GM23338 (cell line): Measurements from ENCODE around the gene PIM3. TPM values are rescaled to one million over a fixed set of nuclear protein-coding genes. Genes with fewer than 3 reads are reported as not detected.

Experiments
- ATAC-seq: fragments of 200-7000 bp; cut with Tn5 transposase; 3 replicates; pipeline ENCODE4 v1.9.1; 2020
- DNase-seq: peaks from one replicate; pipeline ENCODE4 v3.0.0-alpha.2; 2015; ENCODE audit warnings: low spot score
- H2AFZ ChIP-seq: fragments of 200-600 bp; sonication (generic); 2 replicates; pipeline ENCODE4 v1.8.0; 2016; ENCODE audit warnings: antibody characterized with exemption, mild to moderate bottlenecking, moderate library complexity
- H3F3A ChIP-seq: fragments of 200-600 bp; sonication (generic); replicated peaks from 2 replicates; pipeline ENCODE4 v1.8.0; 2017; ENCODE audit warnings: antibody characterized with exemption, mixed run types, low read depth
- H3K27ac ChIP-seq: fragments of 200-600 bp; sonication (generic); 2 replicates; pipeline ENCODE4 v1.6.1; 2016; ENCODE audit warnings: low read depth
- H3K27me3 ChIP-seq: fragments of 200-600 bp; sonication (generic); 2 replicates; pipeline ENCODE4 v1.8.0; 2016; ENCODE audit warnings: mild to moderate bottlenecking, mixed run types, moderate library complexity; ENCODE audit not compliant: insufficient read depth
- H3K36me3 ChIP-seq: fragments of 200-600 bp; sonication (generic); 2 replicates; pipeline ENCODE4 v1.8.0; 2016; ENCODE audit warnings: mild to moderate bottlenecking; ENCODE audit not compliant: insufficient read depth
- H3K4me1 ChIP-seq: fragments of 200-600 bp; sonication (generic); 2 replicates; pipeline ENCODE4 v1.8.0; 2016; ENCODE audit warnings: mild to moderate bottlenecking, moderate library complexity; ENCODE audit not compliant: insufficient read depth
- H3K4me2 ChIP-seq: fragments of 200-600 bp; sonication (generic); 2 replicates; pipeline ENCODE4 v1.7.1; 2017; ENCODE audit warnings: mixed run types
- H3K4me3 ChIP-seq: fragments of 200-600 bp; sonication (generic); 2 replicates; pipeline ENCODE4 v1.6.1; 2016; ENCODE audit warnings: mixed run types
- H3K79me2 ChIP-seq: fragments of 200-600 bp; sonication (generic); replicated peaks from 2 replicates; pipeline ENCODE4 v1.8.0; 2017; ENCODE audit warnings: mild to moderate bottlenecking; ENCODE audit not compliant: insufficient read depth
- H3K9me2 ChIP-seq: fragments of 200-600 bp; sonication (generic); 2 replicates; pipeline ENCODE4 v1.8.0; 2017; ENCODE audit not compliant: insufficient read depth
- H4K20me1 ChIP-seq: fragments of 200-600 bp; sonication (generic); replicated peaks from 2 replicates; pipeline ENCODE4 v1.8.0; 2017; ENCODE audit warnings: mild to moderate bottlenecking; ENCODE audit not compliant: insufficient read depth
- H3K27ac Mint-ChIP-seq: 2 replicates; pipeline ENCODE4 v1.8.0; 2020; ENCODE audit warnings: inconsistent platforms, mild to moderate bottlenecking, moderate library complexity, mixed read lengths
- H3K27me3 Mint-ChIP-seq: 3 replicates; pipeline ENCODE4 v1.8.0; 2022; ENCODE audit warnings: low read depth, mild to moderate bottlenecking, moderate library complexity, mixed read lengths, inconsistent platforms; ENCODE audit not compliant: insufficient read depth, poor library complexity
- H3K36me3 Mint-ChIP-seq: 3 replicates; pipeline ENCODE4 v1.8.0; 2021; ENCODE audit warnings: low read depth, mild to moderate bottlenecking, inconsistent platforms, moderate library complexity, mixed read lengths
- H3K4me1 Mint-ChIP-seq: 3 replicates; pipeline ENCODE4 v1.8.0; 2020; ENCODE audit warnings: mild to moderate bottlenecking, inconsistent platforms, mixed read lengths
- H3K4me3 Mint-ChIP-seq: 3 replicates; pipeline ENCODE4 v1.8.0; 2021; ENCODE audit warnings: moderate library complexity, mild to moderate bottlenecking, inconsistent platforms, mixed read lengths
- H3K9me3 Mint-ChIP-seq: 3 replicates; pipeline ENCODE4 v1.8.0; 2020; ENCODE audit warnings: moderate library complexity, mild to moderate bottlenecking, inconsistent platforms, mixed read lengths
- CREB1 ChIP-seq: fragments of 250-450 bp; sonication (Bioruptor Pico); IDR thresholded peaks from 2 replicates; pipeline ENCODE4 v1.5.0; 2020; ENCODE audit warnings: low read depth, mild to moderate bottlenecking, moderate library complexity
- EZH2 ChIP-seq: fragments of 200-600 bp; sonication (generic); IDR thresholded peaks from one replicate; pipeline ENCODE4 v1.8.0; 2017; ENCODE audit warnings: antibody characterized with exemption, mild to moderate bottlenecking, low read depth; ENCODE audit not compliant: unreplicated experiment
- EZH2phosphoT487 ChIP-seq: fragments of 200-600 bp; sonication (generic); IDR thresholded peaks from one replicate; pipeline ENCODE4 v1.8.1; 2018; ENCODE audit warnings: antibody characterized with exemption; ENCODE audit not compliant: unreplicated experiment
- JUNB ChIP-seq: IDR thresholded peaks from one replicate; pipeline ENCODE4 v1.6.1; 2016; ENCODE audit warnings: antibody characterized with exemption; ENCODE audit not compliant: unreplicated experiment
- NANOG ChIP-seq: IDR thresholded peaks from 2 replicates; pipeline ENCODE4 v1.6.1; 2016; ENCODE audit warnings: antibody characterized with exemption, borderline replicate concordance
- POLR2AphosphoS5 ChIP-seq: IDR thresholded peaks from 2 replicates; pipeline ENCODE4 v1.6.1; 2016; ENCODE audit warnings: antibody characterized with exemption, low read depth
- STAT1 ChIP-seq: IDR thresholded peaks from one replicate; pipeline ENCODE4 v1.6.1; 2016; ENCODE audit warnings: antibody characterized with exemption; ENCODE audit not compliant: unreplicated experiment
- ZNF114 ChIP-seq: fragments of 250-450 bp; sonication (Bioruptor Pico); IDR thresholded peaks from 2 replicates; pipeline ENCODE4 v1.5.0; 2020; ENCODE audit warnings: mild to moderate bottlenecking, moderate library complexity
- ZNF331 ChIP-seq: fragments of 250-450 bp; sonication (Bioruptor Pico); IDR thresholded peaks from 2 replicates; pipeline ENCODE4 v1.5.0; 2020; ENCODE audit warnings: low read depth, mild to moderate bottlenecking, moderate library complexity
- ZNF462 ChIP-seq: fragments of 250-450 bp; sonication (Bioruptor Pico); IDR thresholded peaks from 2 replicates; pipeline ENCODE4 v1.5.0; 2020; ENCODE audit warnings: mild to moderate bottlenecking, moderate library complexity
- polyA plus RNA-seq: library from polyadenylated mRNA; unstranded; fragments of >200 nt; fragmentation: Nextera tagmentation; extraction: Ambion mirVana; gene quantifications from 2 replicates; pipeline ENCODE4 v1.2.1, GENCODE V29; 2016
- total RNA-seq: library from RNA; depleted of rRNA; stranded (reverse); fragments of >200 nt; shearing (Covaris generic); gene quantifications from 2 replicates; pipeline ENCODE4 v1.2.3, GENCODE V29; 2014
- TF ChIP-seq, protein P1 (sequence below): IDR thresholded peaks from 2 replicates; pipeline ENCODE4 v1.6.1; 2016; ENCODE audit warnings: antibody characterized with exemption
- TF ChIP-seq, protein P2 (sequence below): IDR thresholded peaks from one replicate; pipeline ENCODE4 v1.6.1; 2018; ENCODE audit warnings: antibody characterized with exemption; ENCODE audit not compliant: unreplicated experiment
- TF ChIP-seq, protein P3 (sequence below), 2 experiments: fragments of 200-600 bp in 1 of 2; sonication (generic) in 1 of 2; conservative IDR thresholded peaks; 2 replicates each; pipeline versions ENCODE4 v1.5.1 to v1.6.1; 2016 to 2017; ENCODE audit warnings: antibody characterized with exemption in 2 of 2, low read depth in 2 of 2, mild to moderate bottlenecking in 2 of 2, moderate library complexity in 1 of 2

The PIM3 gene
- total and polyA plus RNA-seq, 2 experiments from 2014 or later: 17.7 to 37.3 TPM

DNA sequence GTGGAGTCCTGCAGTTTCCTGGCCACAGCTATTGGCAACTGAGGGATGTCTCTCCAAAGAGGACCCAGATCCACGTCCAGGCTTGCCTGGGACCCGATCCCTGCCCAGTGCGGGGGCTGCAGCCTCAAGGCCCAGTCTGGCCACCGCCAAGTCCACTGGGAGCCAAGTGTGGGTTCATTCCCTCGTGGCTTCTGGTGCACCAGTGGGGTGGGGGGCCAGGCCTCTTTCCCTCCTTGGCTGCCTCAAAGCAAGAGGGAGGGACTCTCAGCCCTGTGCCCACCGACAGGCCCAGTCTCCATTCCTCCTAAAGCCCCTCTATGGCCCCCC is 13.3 kb upstream of the PIM3 start:
- Histone ChIP-seq H2AFZ (peak overlapping the region; percentile 72; the same call in 1 of the 2 replicates), H3K79me2 (no peaks in the 10 kb centered on the region), H3K9me2 (no peaks in the 10 kb centered on the region), H3K36me3 (no peaks in the 10 kb centered on the region), H4K20me1 (no peaks in the 10 kb centered on the region), H3K4me3 (no peak overlapping the region), H3F3A (0 out of 2 replicates have a peak, but pooled peaks cover 2% of the 10 kb centered on the region), H3K4me1 (peaks cover 10% of the 10 kb centered on the region; the same call in 1 of the 2 replicates), H3K4me2 (0 out of 2 replicates have a peak overlapping the region, but pooled peaks have one; percentile 20), H3K27ac (no peak overlapping the region), H3K27me3 (no peaks in the 10 kb centered on the region)
- no peak; the same call in 2 of the 3 replicates for ATAC-seq
- Mint-ChIP-seq H3K4me1 (peaks cover 16% of the 10 kb centered on the region), H3K36me3 (no peaks in the 10 kb centered on the region), H3K27me3 (peaks cover 3% of the 10 kb centered on the region), H3K27ac (no peak overlapping the region), H3K9me3 (no peaks in the 10 kb centered on the region), H3K4me3 (no peak overlapping the region)
- DNase-seq: no peak
- TF ChIP-seq ZNF331 (CRISPR knock-in tag): no peak
- no peak for TF ChIP-seq JUNB
- TF ChIP-seq, protein P1, sequence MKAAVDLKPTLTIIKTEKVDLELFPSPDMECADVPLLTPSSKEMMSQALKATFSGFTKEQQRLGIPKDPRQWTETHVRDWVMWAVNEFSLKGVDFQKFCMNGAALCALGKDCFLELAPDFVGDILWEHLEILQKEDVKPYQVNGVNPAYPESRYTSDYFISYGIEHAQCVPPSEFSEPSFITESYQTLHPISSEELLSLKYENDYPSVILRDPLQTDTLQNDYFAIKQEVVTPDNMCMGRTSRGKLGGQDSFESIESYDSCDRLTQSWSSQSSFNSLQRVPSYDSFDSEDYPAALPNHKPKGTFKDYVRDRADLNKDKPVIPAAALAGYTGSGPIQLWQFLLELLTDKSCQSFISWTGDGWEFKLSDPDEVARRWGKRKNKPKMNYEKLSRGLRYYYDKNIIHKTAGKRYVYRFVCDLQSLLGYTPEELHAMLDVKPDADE: no peak
- no peak for TF ChIP-seq CREB1
- TF ChIP-seq, protein P2, sequence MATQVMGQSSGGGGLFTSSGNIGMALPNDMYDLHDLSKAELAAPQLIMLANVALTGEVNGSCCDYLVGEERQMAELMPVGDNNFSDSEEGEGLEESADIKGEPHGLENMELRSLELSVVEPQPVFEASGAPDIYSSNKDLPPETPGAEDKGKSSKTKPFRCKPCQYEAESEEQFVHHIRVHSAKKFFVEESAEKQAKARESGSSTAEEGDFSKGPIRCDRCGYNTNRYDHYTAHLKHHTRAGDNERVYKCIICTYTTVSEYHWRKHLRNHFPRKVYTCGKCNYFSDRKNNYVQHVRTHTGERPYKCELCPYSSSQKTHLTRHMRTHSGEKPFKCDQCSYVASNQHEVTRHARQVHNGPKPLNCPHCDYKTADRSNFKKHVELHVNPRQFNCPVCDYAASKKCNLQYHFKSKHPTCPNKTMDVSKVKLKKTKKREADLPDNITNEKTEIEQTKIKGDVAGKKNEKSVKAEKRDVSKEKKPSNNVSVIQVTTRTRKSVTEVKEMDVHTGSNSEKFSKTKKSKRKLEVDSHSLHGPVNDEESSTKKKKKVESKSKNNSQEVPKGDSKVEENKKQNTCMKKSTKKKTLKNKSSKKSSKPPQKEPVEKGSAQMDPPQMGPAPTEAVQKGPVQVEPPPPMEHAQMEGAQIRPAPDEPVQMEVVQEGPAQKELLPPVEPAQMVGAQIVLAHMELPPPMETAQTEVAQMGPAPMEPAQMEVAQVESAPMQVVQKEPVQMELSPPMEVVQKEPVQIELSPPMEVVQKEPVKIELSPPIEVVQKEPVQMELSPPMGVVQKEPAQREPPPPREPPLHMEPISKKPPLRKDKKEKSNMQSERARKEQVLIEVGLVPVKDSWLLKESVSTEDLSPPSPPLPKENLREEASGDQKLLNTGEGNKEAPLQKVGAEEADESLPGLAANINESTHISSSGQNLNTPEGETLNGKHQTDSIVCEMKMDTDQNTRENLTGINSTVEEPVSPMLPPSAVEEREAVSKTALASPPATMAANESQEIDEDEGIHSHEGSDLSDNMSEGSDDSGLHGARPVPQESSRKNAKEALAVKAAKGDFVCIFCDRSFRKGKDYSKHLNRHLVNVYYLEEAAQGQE: no peak
- TF ChIP-seq ZNF462 (CRISPR knock-in tag): no peak
- TF ChIP-seq STAT1: no peak
- TF ChIP-seq NANOG: no peak
- TF ChIP-seq, protein P3, sequence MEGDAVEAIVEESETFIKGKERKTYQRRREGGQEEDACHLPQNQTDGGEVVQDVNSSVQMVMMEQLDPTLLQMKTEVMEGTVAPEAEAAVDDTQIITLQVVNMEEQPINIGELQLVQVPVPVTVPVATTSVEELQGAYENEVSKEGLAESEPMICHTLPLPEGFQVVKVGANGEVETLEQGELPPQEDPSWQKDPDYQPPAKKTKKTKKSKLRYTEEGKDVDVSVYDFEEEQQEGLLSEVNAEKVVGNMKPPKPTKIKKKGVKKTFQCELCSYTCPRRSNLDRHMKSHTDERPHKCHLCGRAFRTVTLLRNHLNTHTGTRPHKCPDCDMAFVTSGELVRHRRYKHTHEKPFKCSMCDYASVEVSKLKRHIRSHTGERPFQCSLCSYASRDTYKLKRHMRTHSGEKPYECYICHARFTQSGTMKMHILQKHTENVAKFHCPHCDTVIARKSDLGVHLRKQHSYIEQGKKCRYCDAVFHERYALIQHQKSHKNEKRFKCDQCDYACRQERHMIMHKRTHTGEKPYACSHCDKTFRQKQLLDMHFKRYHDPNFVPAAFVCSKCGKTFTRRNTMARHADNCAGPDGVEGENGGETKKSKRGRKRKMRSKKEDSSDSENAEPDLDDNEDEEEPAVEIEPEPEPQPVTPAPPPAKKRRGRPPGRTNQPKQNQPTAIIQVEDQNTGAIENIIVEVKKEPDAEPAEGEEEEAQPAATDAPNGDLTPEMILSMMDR (conservative IDR thresholded peaks at IDR 0.05; ENCODE audit: low read depth in 2 of 2): no peak
- no peak for TF ChIP-seq ZNF114 (CRISPR knock-in tag)
- no peak for TF ChIP-seq EZH2
- no peak for TF ChIP-seq POLR2AphosphoS5
- no peak for TF ChIP-seq EZH2phosphoT487
